Measurements from ENCODE around the gene RSU1.
A peak's percentile ranks its signal among the peaks of the same experiment; 100 is the strongest.

RSU1 gene

GRCh38 chr10:16852624-16853023, 35.4 kb upstream of the RSU1 start:
- TF ChIP-seq ZNF8 (CRISPR knock-in tag; IDR thresholded peaks at IDR 0.05), result no peak
- ATAC-seq, result no peak

GRCh38 chr10:16848562-16849154, 31.4 kb upstream of the RSU1 start:
- TF ChIP-seq ZNF8 (CRISPR knock-in tag; IDR thresholded peaks at IDR 0.05) (no peak), ZFP3 (CRISPR knock-in tag; IDR thresholded peaks at IDR 0.05) (0 out of 2 replicates have a peak, but pooled peaks have one; percentile 20)
- peak; percentile 76 for ATAC-seq

- peak; percentile 62 for ATAC-seq
- TF ChIP-seq ZNF8 (CRISPR knock-in tag; IDR thresholded peaks at IDR 0.05), result no peak
- peak; percentile 52; the same call in 1 of the 2 replicates for TF ChIP-seq PATZ1 (CRISPR knock-in tag; IDR thresholded peaks at IDR 0.05; ENCODE audit: borderline replicate concordance)
- TF ChIP-seq CSRNP3 (CRISPR knock-in tag; IDR thresholded peaks at IDR 0.05), result no peak
- TF ChIP-seq ZFP3 (CRISPR knock-in tag; IDR thresholded peaks at IDR 0.05), result 0 out of 2 replicates have a peak, but pooled peaks have one; percentile 35
- peak; percentile 94 for TF ChIP-seq ISL1 (CRISPR knock-in tag; IDR thresholded peaks at IDR 0.05)
- TF ChIP-seq ZC3H10 (CRISPR knock-in tag; IDR thresholded peaks at IDR 0.05), result peak; percentile 90; the same call in 1 of the 2 replicates
These were observed 30.4 kb upstream of the RSU1 start for GRCh38 chr10:16847644-16848043.

- TF ChIP-seq TOX (CRISPR knock-in tag; IDR thresholded peaks at IDR 0.05; ENCODE audit: borderline replicate concordance) (no peak), ISL1 (CRISPR knock-in tag; IDR thresholded peaks at IDR 0.05) (0 out of 2 replicates have a peak, but pooled peaks have one; percentile 24)
- ATAC-seq, result no peak
These were observed 28.0 kb upstream of the RSU1 start for GRCh38 chr10:16845248-16845647.

GRCh38 chr10:16843252-16843870, 26.1 kb upstream of the RSU1 start:
- no peak for TF ChIP-seq GLIS3 (CRISPR knock-in tag; IDR thresholded peaks at IDR 0.05)
- TF ChIP-seq CSDC2 (CRISPR knock-in tag; IDR thresholded peaks at IDR 0.05), result no peak
- no peak for TF ChIP-seq ISL1 (CRISPR knock-in tag; IDR thresholded peaks at IDR 0.05)
- no peak for TF ChIP-seq POU6F1 (CRISPR knock-in tag; IDR thresholded peaks at IDR 0.05; ENCODE audit: borderline replicate concordance, low read depth)
- TF ChIP-seq CREB5 (CRISPR knock-in tag; IDR thresholded peaks at IDR 0.05; ENCODE audit: low read depth), result no peak
- TF ChIP-seq ZNF8 (CRISPR knock-in tag; IDR thresholded peaks at IDR 0.05), result no peak
- ATAC-seq, result peak; percentile 73

GRCh38 chr10:16835228-16835627, 18.0 kb upstream of the RSU1 start:
- ATAC-seq, result no peak
- TF ChIP-seq ARNTL (CRISPR knock-in tag; IDR thresholded peaks at IDR 0.05; ENCODE audit: borderline replicate concordance, low read depth) (no peak), CREB5 (CRISPR knock-in tag; IDR thresholded peaks at IDR 0.05; ENCODE audit: low read depth) (no peak)
